ENCODE results near the gene MARCHF4. TPM values are rescaled to one million over a fixed set of nuclear protein-coding genes. Genes with fewer than 3 reads are reported as not detected.

MARCHF4 gene
- total RNA-seq, 4 donors from 2014 or later = not detected

- H3K27ac ChIP-seq = no peak overlapping the region
- no peaks in the 10 kb centered on the region for H3K9me3 ChIP-seq
- H3K4me1 ChIP-seq = no peaks in the 10 kb centered on the region
- intact Hi-C loops (cut with DNase I) = no loop called here
- peaks cover 0 to 28% (median 0%) of the 10 kb centered on the region in 4 donors for H3K27me3 ChIP-seq
- WGBS, 2 donors = 58 to 79% methylated on average over 2 of the region's 2 CpGs
- H3K4me3 ChIP-seq = no peak overlapping the region
- no peak for DNase-seq
- H3K36me3 ChIP-seq = no peaks in the 10 kb centered on the region
- TF ChIP-seq POLR2A (IDR thresholded peaks at IDR 0.05) = no peak
- no peak for TF ChIP-seq CTCF (IDR thresholded peaks at IDR 0.05)
Observed at GRCh38 chr2:216355711-216356110, 16.6 kb downstream of the MARCHF4 start.

- WGBS, 2 donors = 66 to 71% methylated on average over 4 of the region's 4 CpGs
- TF ChIP-seq CTCF (IDR thresholded peaks at IDR 0.05) (no peak), POLR2A (IDR thresholded peaks at IDR 0.05) (no peak)
- no peak for DNase-seq
- Histone ChIP-seq H3K4me1 (no peaks in the 10 kb centered on the region), H3K27ac (no peak overlapping the region), H3K9me3 (no peaks in the 10 kb centered on the region), H3K36me3 (no peaks in the 10 kb centered on the region), H3K4me3 (no peak overlapping the region), H3K27me3 (peaks cover 0 to 25% (median 0%) of the 10 kb centered on the region in 4 donors)
- intact Hi-C loops (cut with DNase I) = no loop called here
Observed at GRCh38 chr2:216354306-216354705, 18.0 kb downstream of the MARCHF4 start.

DNA sequence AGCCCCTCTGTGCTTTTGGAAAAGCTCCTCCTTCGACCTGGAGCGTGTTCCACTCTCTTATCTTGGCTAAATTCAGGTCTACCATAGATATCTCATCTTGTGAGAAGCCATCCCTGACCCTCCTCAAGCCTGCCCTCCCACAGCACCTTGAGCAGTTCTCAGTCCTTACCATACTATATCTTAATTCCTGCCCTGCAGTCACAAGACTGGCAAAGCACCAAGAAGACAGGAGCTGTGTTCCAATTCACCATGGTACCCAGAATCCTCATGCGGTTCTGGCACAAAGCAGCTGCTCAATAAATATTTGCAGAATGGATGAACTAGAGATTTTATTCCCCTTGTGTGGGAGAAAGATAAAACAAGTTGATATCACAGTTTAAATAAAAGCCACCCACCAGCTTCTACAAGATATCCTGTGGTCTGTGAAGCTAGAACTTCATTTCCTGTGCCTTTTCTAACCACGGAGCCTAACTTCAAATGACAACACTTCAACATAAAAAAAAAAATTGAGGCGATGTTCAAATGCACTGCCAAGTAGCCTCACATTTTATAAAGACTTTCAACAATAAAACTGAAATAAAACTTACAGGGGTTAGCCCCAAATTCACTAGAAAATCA lies 19.5 kb downstream of the MARCHF4 start:
- intact Hi-C loops (cut with DNase I) = no loop called here
- no peak for DNase-seq
- TF ChIP-seq CTCF (IDR thresholded peaks at IDR 0.05) = no peak
- TF ChIP-seq POLR2A (IDR thresholded peaks at IDR 0.05) = no peak
- H3K4me1 ChIP-seq = no peaks in the 10 kb centered on the region
- no peak overlapping the region for H3K4me3 ChIP-seq
- H3K9me3 ChIP-seq = no peaks in the 10 kb centered on the region
- peak overlapping the region in 2 of 4 donors; percentile 21 to 34 for H3K27ac ChIP-seq
- peaks cover 0 to 10% (median 0%) of the 10 kb centered on the region in 4 donors for H3K27me3 ChIP-seq
- WGBS, 2 donors = 40 to 56% methylated on average over 5 of the region's 5 CpGs
- no peaks in the 10 kb centered on the region for H3K36me3 ChIP-seq

DNA sequence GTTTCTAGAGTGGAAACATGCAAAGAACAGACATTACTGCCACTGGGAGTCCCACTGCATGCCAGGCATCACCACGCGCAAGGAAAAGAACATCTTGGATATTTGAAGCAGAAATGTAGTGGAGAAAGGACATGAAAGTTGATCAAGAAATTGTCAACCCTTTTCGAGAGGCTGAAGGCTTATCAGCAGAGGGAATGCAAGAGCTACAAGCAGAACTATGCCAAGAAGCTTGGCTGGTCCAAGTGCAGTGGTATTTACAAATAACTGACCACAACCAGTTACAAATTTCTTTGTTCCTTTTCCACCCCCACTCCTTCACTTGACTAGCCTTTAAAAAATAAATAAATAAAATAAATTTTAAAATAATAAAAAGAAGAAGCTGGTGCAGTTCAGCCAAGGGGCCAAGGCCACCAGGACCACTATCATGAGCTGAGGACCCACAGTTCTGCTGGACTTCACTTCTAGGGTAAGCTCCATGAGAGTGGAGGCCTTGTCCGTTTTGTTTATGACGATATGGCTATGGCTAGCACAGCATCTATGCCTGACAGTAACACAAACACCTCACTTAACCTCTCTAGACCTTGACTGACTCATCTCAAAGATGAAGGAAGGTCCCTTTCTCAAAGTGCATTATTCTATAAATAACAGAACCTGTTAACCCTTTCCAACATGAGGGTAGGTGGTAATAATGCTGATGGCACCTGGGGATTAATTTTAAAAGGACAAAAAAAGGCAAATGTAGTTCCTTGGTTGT lies 20.9 kb downstream of the MARCHF4 start:
- DNase-seq = no peak
- H3K4me1 ChIP-seq = no peaks in the 10 kb centered on the region
- H3K27ac ChIP-seq = no peak overlapping the region
- no peak overlapping the region for H3K4me3 ChIP-seq
- TF ChIP-seq POLR2A (IDR thresholded peaks at IDR 0.05) (no peak), CTCF (IDR thresholded peaks at IDR 0.05) (no peak)
- H3K27me3 ChIP-seq = no peaks in the 10 kb centered on the region
- intact Hi-C loops (cut with DNase I) = no loop called here
- 87 to 89% methylated on average over 5 of the region's 5 CpGs for WGBS, 2 donors
- H3K9me3 ChIP-seq = no peaks in the 10 kb centered on the region
- no peaks in the 10 kb centered on the region for H3K36me3 ChIP-seq

GRCh38 chr2:216350214-216350791 lies 22.0 kb downstream of the MARCHF4 start:
- WGBS, 2 donors = 85 to 88% methylated on average over 3 of the region's 3 CpGs
- no peaks in the 10 kb centered on the region for H3K4me1 ChIP-seq
- no peak for DNase-seq
- no peaks in the 10 kb centered on the region for H3K9me3 ChIP-seq
- intact Hi-C loops (cut with DNase I) = no loop called here
- H3K36me3 ChIP-seq = no peaks in the 10 kb centered on the region
- no peak overlapping the region for H3K4me3 ChIP-seq
- no peak for TF ChIP-seq CTCF (IDR thresholded peaks at IDR 0.05)
- TF ChIP-seq POLR2A (IDR thresholded peaks at IDR 0.05) = no peak
- no peak overlapping the region for H3K27ac ChIP-seq
- H3K27me3 ChIP-seq = no peaks in the 10 kb centered on the region
